GM06990 (cell line): Measurements from ENCODE around the gene RSU1.

Source experiments
- DNase-seq: peaks from one replicate; pipeline ENCODE4 v3.0.0-alpha.2; 2011; ENCODE audit not compliant: insufficient read length; ENCODE audit errors: extremely low read depth
- H3K27me3 ChIP-seq: replicated peaks from 2 replicates; pipeline ENCODE4 v1.6.0; 2011; ENCODE audit warnings: low read length; ENCODE audit not compliant: control insufficient read depth, insufficient read depth
- H3K36me3 ChIP-seq: 2 replicates; pipeline ENCODE4 v1.5.1; 2011; ENCODE audit warnings: low read length; ENCODE audit not compliant: control insufficient read depth, insufficient read depth
- H3K4me3 ChIP-seq: replicated peaks from 2 replicates; pipeline ENCODE4 v1.5.1; 2011; ENCODE audit warnings: low read depth, mild to moderate bottlenecking, control low read depth, low read length
- CTCF ChIP-seq: IDR thresholded peaks from 2 replicates; pipeline ENCODE4 v1.5.1; 2011; ENCODE audit warnings: low read length, control low read depth, mild to moderate bottlenecking, inconsistent platforms; ENCODE audit not compliant: insufficient read depth, poor library complexity, severe bottlenecking

The RSU1 gene

GRCh38 chr10:16856567-16856966 is 39.3 kb upstream of the RSU1 start:
- H3K36me3 ChIP-seq, result no peaks in the 10 kb centered on the region
- no peaks in the 10 kb centered on the region; the same call in 1 of the 2 replicates for H3K27me3 ChIP-seq
- TF ChIP-seq CTCF, result no peak
- H3K4me3 ChIP-seq, result no peak overlapping the region
- DNase-seq, result no peak

GRCh38 chr10:16856092-16856491 is 38.9 kb upstream of the RSU1 start:
- TF ChIP-seq CTCF, result no peak
- no peak overlapping the region for H3K4me3 ChIP-seq
- H3K27me3 ChIP-seq, result no peaks in the 10 kb centered on the region; the same call in 1 of the 2 replicates
- no peak for DNase-seq
- H3K36me3 ChIP-seq, result no peaks in the 10 kb centered on the region

- Histone ChIP-seq H3K27me3 (no peaks in the 10 kb centered on the region; the same call in 1 of the 2 replicates), H3K4me3 (no peak overlapping the region), H3K36me3 (no peaks in the 10 kb centered on the region)
- no peak for TF ChIP-seq CTCF
- no peak for DNase-seq
Observed at GRCh38 chr10:16854623-16855022, 37.4 kb upstream of the RSU1 start.

GRCh38 chr10:16853809-16854208 is 36.6 kb upstream of the RSU1 start:
- Histone ChIP-seq H3K4me3 (no peak overlapping the region), H3K27me3 (no peaks in the 10 kb centered on the region; the same call in 1 of the 2 replicates), H3K36me3 (no peaks in the 10 kb centered on the region)
- DNase-seq, result no peak
- no peak for TF ChIP-seq CTCF

- Histone ChIP-seq H3K27me3 (no peaks in the 10 kb centered on the region; the same call in none of the 2 replicates), H3K4me3 (no peak overlapping the region), H3K36me3 (no peaks in the 10 kb centered on the region)
- no peak for DNase-seq
- TF ChIP-seq CTCF, result peak; percentile 38
Observed at GRCh38 chr10:16853201-16853600, 36.0 kb upstream of the RSU1 start.

GRCh38 chr10:16852624-16853023 is 35.4 kb upstream of the RSU1 start:
- no peak overlapping the region for H3K4me3 ChIP-seq
- DNase-seq, result no peak
- H3K27me3 ChIP-seq, result no peaks in the 10 kb centered on the region; the same call in none of the 2 replicates
- no peaks in the 10 kb centered on the region for H3K36me3 ChIP-seq
- no peak for TF ChIP-seq CTCF
